CD4-positive, alpha-beta T cell (primary cell): ENCODE measurements around the gene EQTN. TPM values are rescaled to one million over a fixed set of nuclear protein-coding genes. Genes with fewer than 3 reads are reported as not detected.

Experiments
- ATAC-seq: fragments of 200-7000 bp; cut with Tn5 transposase; one replicate; pipeline ENCODE4 v1.10.0; 2022; ENCODE audit warnings: mild to moderate bottlenecking; ENCODE audit not compliant: poor library complexity
- CTCF ChIA-PET: fragments of 350-600 bp; sonication (Branson Sonifier 250); formaldehyde crosslinking; loops from one replicate; lab custom pipeline; 2021; ENCODE audit warnings: antibody characterized with exemption, inconsistent platforms; lab: Charles Lee
- POLR2A ChIA-PET: fragments of 350-600 bp; sonication (Branson Sonifier 250); formaldehyde crosslinking; loops from one replicate; lab custom pipeline; 2021; ENCODE audit warnings: antibody characterized with exemption, inconsistent platforms; lab: Charles Lee
- DNase-seq, 14 experiments: peaks; one replicate each; pipeline ENCODE4 v3.0.0-alpha.2; 2013 to 2020; ENCODE audit warnings: mixed read lengths in 2 of 14
- H3K27ac ChIP-seq, 2 donors: one replicate each; pipeline versions ENCODE4 v1.5.1 to v1.7.0; 2013; ENCODE audit warnings: low read length in 2 of 2, low read depth in 1 of 2, mild to moderate bottlenecking in 1 of 2
- H3K27me3 ChIP-seq, 2 experiments: 1 replicate in 1 of 2; 2 replicates in 1 of 2; pipeline versions ENCODE4 v1.6.1 to v1.7.0; 2013; ENCODE audit warnings: low read length in 2 of 2, control low read depth in 1 of 2, mild to moderate bottlenecking in 1 of 2, moderate library complexity in 1 of 2; ENCODE audit not compliant: insufficient read depth in 2 of 2, control insufficient read depth in 1 of 2
- H3K36me3 ChIP-seq: one replicate; pipeline ENCODE4 v1.6.1; 2013; ENCODE audit warnings: low read length, control low read depth; ENCODE audit not compliant: insufficient read depth
- H3K4me1 ChIP-seq: one replicate; pipeline ENCODE4 v1.6.1; 2013; ENCODE audit warnings: low read length, control low read depth; ENCODE audit not compliant: insufficient read depth
- H3K4me3 ChIP-seq: one replicate; pipeline ENCODE4 v1.5.1; 2013; ENCODE audit warnings: mild to moderate bottlenecking, low read length, moderate library complexity
- H3K9me3 ChIP-seq, 2 experiments: 1 replicate in 1 of 2; 2 replicates in 1 of 2; pipeline versions ENCODE4 v1.6.1 to v1.7.0; 2013; ENCODE audit warnings: low read length in 2 of 2, mild to moderate bottlenecking in 2 of 2, control low read depth in 1 of 2, moderate library complexity in 1 of 2; ENCODE audit not compliant: control insufficient read depth in 1 of 2, insufficient read depth in 1 of 2
- H3K27ac Mint-ChIP-seq: one replicate; pipeline ENCODE4 v1.8.0; 2020; ENCODE audit warnings: mixed read lengths
- H3K27me3 Mint-ChIP-seq: one replicate; pipeline ENCODE4 v1.8.0; 2021; ENCODE audit warnings: mixed read lengths
- H3K36me3 Mint-ChIP-seq: one replicate; pipeline ENCODE4 v1.8.0; 2021; ENCODE audit warnings: low read depth, mixed read lengths
- H3K4me1 Mint-ChIP-seq: one replicate; pipeline ENCODE4 v1.8.0; 2021; ENCODE audit warnings: low read depth, mixed read lengths
- H3K4me3 Mint-ChIP-seq: one replicate; pipeline ENCODE4 v1.8.0; 2020; ENCODE audit warnings: mild to moderate bottlenecking, mixed read lengths
- H3K9me3 Mint-ChIP-seq: one replicate; pipeline ENCODE4 v1.8.0; 2020; ENCODE audit warnings: mixed read lengths
- CTCF ChIP-seq: fragments of 200-600 bp; IDR thresholded peaks from one replicate; pipeline ENCODE4 v1.8.0; 2022; ENCODE audit warnings: antibody characterized with exemption, mild to moderate bottlenecking
- intact Hi-C, 2 experiments: fragments of 100-400 bp; cut with DNase I in 1 of 2; cut with micrococcal nuclease in 1 of 2; formaldehyde crosslinking; loops; one replicate each; pipeline versions ENCODE4 v1.15.1 to v1.9.0; 2023 to 2025; cut with DNase I, micrococcal nuclease
- total RNA-seq, 174 experiments: library from RNA in 2 of 174; stranded (reverse) in 2 of 174; gene quantifications; one replicate each; pipeline ENCODE4 v1.2.3 and lab custom pipeline; 2021 to 2026

EQTN gene
- total RNA-seq, 2 experiments from 2014 or later, result not detected

- Mint-ChIP-seq H3K27me3 (peaks cover 5% of the 10 kb centered on the region), H3K4me3 (no peak overlapping the region), H3K36me3 (no peaks in the 10 kb centered on the region), H3K9me3 (no peaks in the 10 kb centered on the region), H3K27ac (no peak overlapping the region), H3K4me1 (no peaks in the 10 kb centered on the region)
- TF ChIP-seq CTCF, result no peak
- ChIA-PET POLR2A (no interaction called here), CTCF (interaction anchor here (1.1 kb wide), 1 partner anchor 15 kb away, joined by 3 read pairs; no protein-coding TSS in a partner anchor)
- Histone ChIP-seq H3K36me3 (no peaks in the 10 kb centered on the region), H3K27me3 (no peaks in the 10 kb centered on the region), H3K9me3 (no peaks in the 10 kb centered on the region), H3K4me3 (no peak overlapping the region), H3K27ac (no peak overlapping the region), H3K4me1 (no peaks in the 10 kb centered on the region)
- no peak for DNase-seq
- ATAC-seq, result no peak
- intact Hi-C loops, result no loop called here
Observed at GRCh38 chr9:27279611-27280010, 17.3 kb downstream of the EQTN start.

GRCh38 chr9:27278374-27278773 is 18.6 kb downstream of the EQTN start:
- H3K36me3 Mint-ChIP-seq, result no peaks in the 10 kb centered on the region
- ATAC-seq, result no peak
- CTCF ChIA-PET, result no interaction called here

GRCh38 chr9:27276193-27277030 is 20.5 kb downstream of the EQTN start:
- intact Hi-C loops, result loop anchor here in 1 of 2 experiments (2.0 kb wide), 1 partner anchor 532 kb away; no protein-coding TSS in a partner anchor
- Histone ChIP-seq H3K27me3 (no peaks in the 10 kb centered on the region), H3K36me3 (no peaks in the 10 kb centered on the region), H3K9me3 (no peaks in the 10 kb centered on the region), H3K27ac (no peak overlapping the region), H3K4me1 (no peaks in the 10 kb centered on the region), H3K4me3 (no peak overlapping the region)
- Mint-ChIP-seq H3K36me3 (no peaks in the 10 kb centered on the region), H3K4me3 (no peak overlapping the region), H3K4me1 (no peaks in the 10 kb centered on the region), H3K27ac (no peak overlapping the region), H3K9me3 (no peaks in the 10 kb centered on the region), H3K27me3 (peaks cover 4% of the 10 kb centered on the region)
- DNase-seq, result peak in 4 of 14 experiments; percentile 9 to 51 (median 44)
- CTCF ChIA-PET, result interaction anchor here (1.3 kb wide), 1 partner anchor 11 kb away, joined by 3 read pairs; no protein-coding TSS in a partner anchor
- peak; percentile 89 for TF ChIP-seq CTCF
- no peak for ATAC-seq
- POLR2A ChIA-PET, result interaction anchor here (0.5 kb wide), 1 partner anchor 714 kb away, joined by 3 read pairs; no protein-coding TSS in a partner anchor

More at GRCh38 chr9:27278374-27278773, 18.6 kb downstream of the EQTN start:
- Histone ChIP-seq H3K36me3 (no peaks in the 10 kb centered on the region), H3K9me3 (no peaks in the 10 kb centered on the region), H3K27ac (no peak overlapping the region), H3K27me3 (no peaks in the 10 kb centered on the region), H3K4me3 (no peak overlapping the region), H3K4me1 (no peaks in the 10 kb centered on the region)
- no peaks in the 10 kb centered on the region for H3K4me1 Mint-ChIP-seq
- peaks cover 4% of the 10 kb centered on the region for H3K27me3 Mint-ChIP-seq
- DNase-seq, result no peak
- no peak overlapping the region for H3K4me3 Mint-ChIP-seq
- H3K9me3 Mint-ChIP-seq, result no peaks in the 10 kb centered on the region
- H3K27ac Mint-ChIP-seq, result no peak overlapping the region
- POLR2A ChIA-PET, result no interaction called here
- no peak for TF ChIP-seq CTCF
- intact Hi-C loops, result no loop called here
